ENCODE measurements around the gene MAPK10. TPM values are rescaled to one million over a fixed set of nuclear protein-coding genes. Genes with fewer than 3 reads are reported as not detected.

Gene MAPK10
- total and polyA plus RNA-seq, 2 donors (not counting 1 experiment from before 2014, with no cell fraction given) = 3.8 to 20.0 TPM

DNA sequence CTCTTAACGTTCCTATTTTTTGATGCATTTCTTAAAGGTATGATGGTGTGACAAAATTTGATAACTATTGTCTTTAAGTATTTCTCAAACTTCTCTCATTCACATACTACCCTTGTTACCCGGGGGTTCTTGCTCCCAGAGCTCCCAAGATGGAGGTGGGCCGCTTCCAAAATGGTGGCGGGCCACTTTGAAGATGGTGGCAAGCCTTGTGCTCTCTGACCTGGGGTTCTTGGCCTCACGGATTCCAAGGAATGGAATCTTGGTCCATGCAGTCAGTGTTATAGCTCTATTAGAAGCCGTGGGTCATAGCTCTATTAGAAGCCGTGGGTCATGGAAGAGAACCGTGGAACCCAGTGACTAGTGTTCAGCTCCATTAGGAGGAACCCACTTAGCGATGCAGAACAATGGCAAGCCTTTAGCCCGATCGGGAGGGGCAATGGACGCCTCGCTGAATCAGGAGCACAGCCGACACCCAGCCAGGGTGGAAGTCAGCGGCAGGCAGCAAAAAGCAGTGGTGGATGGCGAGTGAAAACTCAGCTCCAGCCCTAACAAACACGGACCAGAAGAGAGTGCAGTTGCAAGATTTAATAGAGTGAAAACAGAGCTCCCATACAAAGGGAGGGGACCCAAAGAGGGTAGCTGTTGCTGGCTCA is 403.4 kb downstream of the MAPK10 start:
- no peak overlapping the region for H3K4me2 ChIP-seq (ENCODE audit: extremely low read depth, insufficient read depth, low read length)
- H3K9me3 ChIP-seq (ENCODE audit: control insufficient read depth, insufficient read depth, low read depth, low read length) = no peaks in the 10 kb centered on the region
- H3K79me2 ChIP-seq (ENCODE audit: control insufficient read depth, insufficient read depth, low read length) = no peaks in the 10 kb centered on the region
- H2AFZ ChIP-seq (ENCODE audit: low read length) = no peak overlapping the region
- H4K20me1 ChIP-seq (ENCODE audit: control insufficient read depth, extremely low read depth, insufficient read depth, low read length) = no peaks in the 10 kb centered on the region
- H3K4me3 ChIP-seq (replicated peaks in 1 of 4; ENCODE audit: control extremely low read depth in 1 of 4, insufficient read depth in 1 of 4, low read depth in 3 of 4, low read length in 4 of 4) = no peak overlapping the region
- no peaks in the 10 kb centered on the region for H3K4me1 ChIP-seq (ENCODE audit: control insufficient read depth, extremely low read depth, insufficient read depth, low read length)
- DNase-seq (ENCODE audit: low read depth in 2 of 2) = no peak
- no peaks in the 10 kb centered on the region for H3K36me3 ChIP-seq (ENCODE audit: control insufficient read depth, insufficient read depth, low read length)
- TF ChIP-seq CTCF (conservative IDR thresholded peaks at IDR 0.05 in 1 of 2, IDR thresholded peaks at IDR 0.05 in 1 of 2; ENCODE audit: low read depth in 1 of 2, low read length in 2 of 2) (no peak), EZH2 (IDR thresholded peaks at IDR 0.05; ENCODE audit: low read length, missing control alignments) (no peak)
- no peaks in the 10 kb centered on the region for H3K27me3 ChIP-seq (ENCODE audit: control insufficient read depth, insufficient read depth, low read length)
- H3K9ac ChIP-seq (ENCODE audit: insufficient read depth, low read length) = no peak overlapping the region
- H3K27ac ChIP-seq (ENCODE audit: insufficient read depth, low read length) = no peak overlapping the region

DNA sequence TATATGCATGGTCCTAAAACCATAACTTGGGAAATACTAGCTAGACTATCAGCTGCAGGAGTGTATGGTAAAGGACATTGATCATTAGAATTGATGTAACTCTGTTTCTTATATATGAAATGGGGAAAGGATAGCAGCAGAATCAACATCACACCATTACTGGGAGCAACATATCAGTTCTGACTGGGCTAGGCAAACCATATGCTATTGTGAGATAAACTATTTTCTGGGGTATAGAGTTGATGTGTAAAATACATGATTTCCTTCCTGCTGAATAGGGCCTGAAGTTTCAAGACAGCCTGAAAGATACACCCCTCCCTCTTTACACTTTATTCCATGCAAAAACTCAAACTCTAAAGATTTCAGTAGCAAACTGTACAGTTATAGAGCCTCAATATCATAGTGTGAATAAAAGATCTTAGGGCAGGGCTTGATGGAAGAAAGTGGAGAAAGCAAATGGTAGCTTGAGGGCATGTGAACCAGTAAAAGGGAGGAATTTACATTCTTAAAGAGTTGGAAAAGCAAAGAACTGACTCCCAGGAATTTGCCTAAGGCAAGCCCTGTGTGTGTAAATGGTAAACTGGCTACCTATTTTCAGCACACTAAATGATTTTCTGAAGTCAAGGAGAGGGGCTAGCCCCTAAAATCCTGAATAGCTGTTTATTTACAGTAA is 404.1 kb downstream of the MAPK10 start:
- H2AFZ ChIP-seq (ENCODE audit: low read length) = no peak overlapping the region
- H3K27ac ChIP-seq (ENCODE audit: insufficient read depth, low read length) = no peak overlapping the region
- H3K4me1 ChIP-seq (ENCODE audit: control insufficient read depth, extremely low read depth, insufficient read depth, low read length) = no peaks in the 10 kb centered on the region
- no peaks in the 10 kb centered on the region for H3K36me3 ChIP-seq (ENCODE audit: control insufficient read depth, insufficient read depth, low read length)
- no peak for TF ChIP-seq CTCF (conservative IDR thresholded peaks at IDR 0.05 in 1 of 2, IDR thresholded peaks at IDR 0.05 in 1 of 2; ENCODE audit: low read depth in 1 of 2, low read length in 2 of 2)
- H3K27me3 ChIP-seq (ENCODE audit: control insufficient read depth, insufficient read depth, low read length) = no peaks in the 10 kb centered on the region
- H3K4me2 ChIP-seq (ENCODE audit: extremely low read depth, insufficient read depth, low read length) = no peak overlapping the region
- H3K9me3 ChIP-seq (ENCODE audit: control insufficient read depth, insufficient read depth, low read depth, low read length) = no peaks in the 10 kb centered on the region
- no peak overlapping the region for H3K4me3 ChIP-seq (replicated peaks in 1 of 4; ENCODE audit: control extremely low read depth in 1 of 4, insufficient read depth in 1 of 4, low read depth in 3 of 4, low read length in 4 of 4)
- H3K79me2 ChIP-seq (ENCODE audit: control insufficient read depth, insufficient read depth, low read length) = no peaks in the 10 kb centered on the region
- DNase-seq (ENCODE audit: low read depth in 2 of 2) = no peak
- H4K20me1 ChIP-seq (ENCODE audit: control insufficient read depth, extremely low read depth, insufficient read depth, low read length) = no peaks in the 10 kb centered on the region
- H3K9ac ChIP-seq (ENCODE audit: insufficient read depth, low read length) = no peak overlapping the region

DNA sequence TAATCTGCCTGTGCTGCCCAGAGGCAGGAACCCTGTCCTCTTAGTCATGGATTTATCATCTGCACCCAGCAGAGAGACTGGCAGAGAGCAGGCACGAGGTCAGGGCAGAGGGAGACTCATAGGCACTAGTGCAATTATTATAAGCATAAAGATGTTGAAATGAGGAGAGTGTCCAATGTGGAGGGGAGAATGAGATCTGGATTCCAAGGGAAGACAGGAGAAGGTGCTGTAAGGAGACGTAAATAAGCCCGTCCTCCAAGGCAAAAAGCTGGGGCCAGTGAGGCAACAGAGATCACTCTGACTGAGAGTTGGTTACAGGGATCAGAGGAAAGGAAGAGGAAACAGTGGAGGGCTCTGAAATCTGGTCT is 406.2 kb downstream of the MAPK10 start:
- Histone ChIP-seq H3K4me1 (ENCODE audit: control insufficient read depth, extremely low read depth, insufficient read depth, low read length) (no peaks in the 10 kb centered on the region), H4K20me1 (ENCODE audit: control insufficient read depth, extremely low read depth, insufficient read depth, low read length) (no peaks in the 10 kb centered on the region), H3K27me3 (ENCODE audit: control insufficient read depth, insufficient read depth, low read length) (no peaks in the 10 kb centered on the region), H2AFZ (ENCODE audit: low read length) (no peak overlapping the region), H3K36me3 (ENCODE audit: control insufficient read depth, insufficient read depth, low read length) (no peaks in the 10 kb centered on the region), H3K79me2 (ENCODE audit: control insufficient read depth, insufficient read depth, low read length) (no peaks in the 10 kb centered on the region), H3K4me2 (ENCODE audit: extremely low read depth, insufficient read depth, low read length) (no peak overlapping the region), H3K27ac (ENCODE audit: insufficient read depth, low read length) (no peak overlapping the region), H3K4me3 (replicated peaks in 1 of 4; ENCODE audit: control extremely low read depth in 1 of 4, insufficient read depth in 1 of 4, low read depth in 3 of 4, low read length in 4 of 4) (no peak overlapping the region), H3K9me3 (ENCODE audit: control insufficient read depth, insufficient read depth, low read depth, low read length) (no peaks in the 10 kb centered on the region), H3K9ac (ENCODE audit: insufficient read depth, low read length) (no peak overlapping the region)
- no peak for TF ChIP-seq CTCF (conservative IDR thresholded peaks at IDR 0.05 in 1 of 2, IDR thresholded peaks at IDR 0.05 in 1 of 2; ENCODE audit: low read depth in 1 of 2, low read length in 2 of 2)
- no peak for TF ChIP-seq EZH2 (IDR thresholded peaks at IDR 0.05; ENCODE audit: low read length, missing control alignments)
- peak; percentile 34 to 51 for DNase-seq (ENCODE audit: low read depth in 2 of 2)

Data from fibroblast of lung (primary cell).